ENCODE data around the gene MRPL10. TPM values are rescaled to one million over a fixed set of nuclear protein-coding genes. Genes with fewer than 3 reads are reported as not detected.

The MRPL10 gene
- total RNA-seq, 1 experiment from 2014 or later = 74.2 TPM

DNA sequence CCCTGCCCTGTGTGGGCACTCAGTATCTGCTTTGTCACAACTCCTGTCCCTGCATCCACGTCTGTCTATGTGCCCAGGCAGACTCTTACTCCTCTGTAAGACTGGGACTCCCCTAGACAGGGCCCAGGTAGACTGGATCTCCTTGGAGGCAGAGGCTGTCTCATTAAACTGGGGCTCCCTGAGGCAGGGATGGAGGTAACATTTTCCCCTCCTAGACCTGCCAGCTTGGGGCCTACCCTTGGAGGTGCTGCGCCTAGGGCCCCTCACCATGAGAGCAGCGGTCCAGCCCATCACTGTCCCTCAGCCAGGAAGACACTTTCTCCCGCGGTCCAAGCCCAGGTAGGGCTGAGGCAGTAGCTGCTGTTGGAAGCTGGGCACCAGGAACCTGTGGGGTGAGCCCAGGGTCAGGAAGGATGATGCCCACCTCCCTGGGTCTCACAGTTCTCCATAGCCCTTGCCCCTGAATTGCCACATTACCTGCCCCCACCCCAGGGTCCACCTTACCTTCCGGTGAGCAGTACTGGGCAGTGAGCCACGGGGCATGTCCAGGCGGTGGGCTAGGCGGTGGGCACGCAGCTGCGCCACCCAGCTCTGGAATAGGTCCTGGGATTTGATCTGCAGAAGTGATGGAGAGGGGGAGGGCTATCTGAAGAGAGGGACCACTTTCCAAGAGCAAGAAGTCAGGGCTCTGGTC lies 13.2 kb downstream of the MRPL10 start:
- no peaks in the 10 kb centered on the region for H3F3A ChIP-seq (ENCODE audit: low read length, unreplicated experiment)
- ChIA-PET CTCF (interaction anchor here (0.5 kb wide), 1 partner anchor 17 kb away, joined by 3 read pairs; no protein-coding TSS in a partner anchor), POLR2A (ENCODE audit: unreplicated experiment) (interaction anchor here (0.6 kb wide), 1 partner anchor 129 kb away, joined by 13 read pairs; no protein-coding TSS in a partner anchor)
- no peak overlapping the region for H3K27ac ChIP-seq (ENCODE audit: low read length)
- H3K36me3 ChIP-seq (ENCODE audit: low read depth, low read length) = peaks cover 18% of the 10 kb centered on the region; the same call in 1 of the 2 replicates
- no peaks in the 10 kb centered on the region for H3K27me3 ChIP-seq (ENCODE audit: low read length)
- H3K4me2 ChIP-seq (ENCODE audit: low read length) = no peak overlapping the region
- H3K9me2 ChIP-seq (replicated peaks; ENCODE audit: low read length) = no peaks in the 10 kb centered on the region
- peaks cover 25% of the 10 kb centered on the region for H3K4me1 ChIP-seq (ENCODE audit: insufficient read depth, low read length)
- no peak overlapping the region for H3K9ac ChIP-seq (ENCODE audit: low read length)
- no TSS peak for BruUV-seq (replicated peaks)
- ATAC-seq (no peak), DNase-seq (no peak)
- H3K4me3 ChIP-seq (ENCODE audit: low read length) = no peak overlapping the region
- no peak for TF ChIP-seq EZH2phosphoT487 (IDR thresholded peaks at IDR 0.05; ENCODE audit: borderline replicate concordance, low read length)
- TF ChIP-seq, protein P1, sequence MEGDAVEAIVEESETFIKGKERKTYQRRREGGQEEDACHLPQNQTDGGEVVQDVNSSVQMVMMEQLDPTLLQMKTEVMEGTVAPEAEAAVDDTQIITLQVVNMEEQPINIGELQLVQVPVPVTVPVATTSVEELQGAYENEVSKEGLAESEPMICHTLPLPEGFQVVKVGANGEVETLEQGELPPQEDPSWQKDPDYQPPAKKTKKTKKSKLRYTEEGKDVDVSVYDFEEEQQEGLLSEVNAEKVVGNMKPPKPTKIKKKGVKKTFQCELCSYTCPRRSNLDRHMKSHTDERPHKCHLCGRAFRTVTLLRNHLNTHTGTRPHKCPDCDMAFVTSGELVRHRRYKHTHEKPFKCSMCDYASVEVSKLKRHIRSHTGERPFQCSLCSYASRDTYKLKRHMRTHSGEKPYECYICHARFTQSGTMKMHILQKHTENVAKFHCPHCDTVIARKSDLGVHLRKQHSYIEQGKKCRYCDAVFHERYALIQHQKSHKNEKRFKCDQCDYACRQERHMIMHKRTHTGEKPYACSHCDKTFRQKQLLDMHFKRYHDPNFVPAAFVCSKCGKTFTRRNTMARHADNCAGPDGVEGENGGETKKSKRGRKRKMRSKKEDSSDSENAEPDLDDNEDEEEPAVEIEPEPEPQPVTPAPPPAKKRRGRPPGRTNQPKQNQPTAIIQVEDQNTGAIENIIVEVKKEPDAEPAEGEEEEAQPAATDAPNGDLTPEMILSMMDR (conservative IDR thresholded peaks at IDR 0.05; ENCODE audit: low read depth, low read length) = no peak
- TF ChIP-seq EZH2 (IDR thresholded peaks at IDR 0.05; ENCODE audit: low read length, unreplicated experiment) = no peak
- no peaks in the 10 kb centered on the region for H4K20me1 ChIP-seq (ENCODE audit: low read length)
- no peak overlapping the region for H2AFZ ChIP-seq (ENCODE audit: low read length)
- intact Hi-C loops (cut with micrococcal nuclease) = no loop called here
- H3K9me3 ChIP-seq (ENCODE audit: low read length) = no peaks in the 10 kb centered on the region
- H3K79me2 ChIP-seq (ENCODE audit: low read length) = peaks cover 14% of the 10 kb centered on the region

DNA sequence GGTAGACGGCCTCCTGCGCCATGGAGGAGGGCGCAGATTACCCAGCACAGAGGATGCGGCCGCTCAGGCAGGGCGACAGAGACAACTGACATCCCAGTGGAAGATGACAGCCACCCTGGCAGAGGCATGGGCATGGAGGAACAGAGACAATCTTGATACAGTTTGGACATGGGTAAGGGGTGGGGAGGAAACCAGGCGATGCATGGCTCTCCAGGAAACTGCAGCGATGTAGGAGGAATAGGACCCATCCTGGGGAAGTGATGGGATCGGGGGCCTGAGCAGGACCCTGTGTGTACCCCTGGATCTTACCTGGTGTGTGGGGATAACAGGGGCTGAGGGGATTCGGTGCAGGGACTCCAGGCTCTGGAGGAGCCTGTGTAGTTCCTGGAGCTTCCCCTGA lies 14.4 kb downstream of the MRPL10 start:
- ATAC-seq = no peak
- Histone ChIP-seq H3F3A (ENCODE audit: low read length, unreplicated experiment) (no peaks in the 10 kb centered on the region), H2AFZ (ENCODE audit: low read length) (no peak overlapping the region), H3K9me3 (ENCODE audit: low read length) (no peaks in the 10 kb centered on the region), H3K9ac (ENCODE audit: low read length) (no peak overlapping the region), H3K27ac (ENCODE audit: low read length) (no peak overlapping the region), H3K4me3 (ENCODE audit: low read length) (no peak overlapping the region), H3K36me3 (ENCODE audit: low read depth, low read length) (peaks cover 18% of the 10 kb centered on the region; the same call in 1 of the 2 replicates), H3K27me3 (ENCODE audit: low read length) (no peaks in the 10 kb centered on the region), H3K4me1 (ENCODE audit: insufficient read depth, low read length) (peaks cover 17% of the 10 kb centered on the region), H3K4me2 (ENCODE audit: low read length) (no peak overlapping the region), H4K20me1 (ENCODE audit: low read length) (no peaks in the 10 kb centered on the region), H3K79me2 (ENCODE audit: low read length) (peaks cover 14% of the 10 kb centered on the region), H3K9me2 (replicated peaks; ENCODE audit: low read length) (no peaks in the 10 kb centered on the region)
- no TSS peak for BruUV-seq (replicated peaks)
- POLR2A ChIA-PET (ENCODE audit: unreplicated experiment) = no interaction called here
- CTCF ChIA-PET = no interaction called here
- TF ChIP-seq EZH2phosphoT487 (IDR thresholded peaks at IDR 0.05; ENCODE audit: borderline replicate concordance, low read length) (no peak), EZH2 (IDR thresholded peaks at IDR 0.05; ENCODE audit: low read length, unreplicated experiment) (no peak)
- TF ChIP-seq, protein P1 (conservative IDR thresholded peaks at IDR 0.05; ENCODE audit: low read depth, low read length) = no peak
- no peak for DNase-seq
- intact Hi-C loops (cut with micrococcal nuclease) = no loop called here

DNA sequence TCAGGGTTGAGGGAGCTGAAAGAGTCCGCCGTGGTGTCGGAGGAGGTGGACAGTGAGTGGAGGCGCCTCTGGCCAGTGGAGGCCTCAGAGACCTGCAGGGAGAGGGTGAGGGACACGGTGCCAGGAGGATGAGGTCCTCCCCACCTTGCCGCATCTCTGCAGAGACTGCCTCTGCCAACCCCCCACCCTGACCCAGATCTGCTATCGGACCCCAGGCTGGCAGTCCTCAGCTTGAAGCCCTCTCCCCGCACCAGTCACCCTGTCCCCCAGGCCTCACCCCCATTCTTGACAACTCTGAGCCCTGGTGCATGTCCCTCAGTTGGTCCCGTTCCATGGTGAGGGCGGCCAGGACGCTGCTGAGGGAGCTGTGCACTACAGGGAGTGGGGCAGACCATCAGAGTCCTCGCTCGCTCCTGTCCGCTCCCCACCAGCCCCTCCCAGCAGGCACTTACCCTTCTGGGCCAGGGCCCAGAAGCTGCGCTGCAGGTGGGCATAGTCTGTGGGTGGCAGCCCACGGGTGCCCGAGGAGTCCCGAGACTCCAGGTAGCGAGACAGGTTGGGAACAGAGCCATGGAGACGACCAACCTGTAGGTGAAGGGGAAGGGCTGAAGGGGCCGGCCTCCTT lies 15.1 kb downstream of the MRPL10 start:
- BruUV-seq (replicated peaks) = no TSS peak

More for the DNA sequence above, 15.1 kb downstream of the MRPL10 start:
- POLR2A ChIA-PET (ENCODE audit: unreplicated experiment) = no interaction called here
- Histone ChIP-seq H3K9me2 (replicated peaks; ENCODE audit: low read length) (no peaks in the 10 kb centered on the region), H4K20me1 (ENCODE audit: low read length) (peaks cover 4% of the 10 kb centered on the region; the same call in 1 of the 2 replicates), H3F3A (ENCODE audit: low read length, unreplicated experiment) (no peaks in the 10 kb centered on the region), H3K4me1 (ENCODE audit: insufficient read depth, low read length) (peaks cover 19% of the 10 kb centered on the region), H3K79me2 (ENCODE audit: low read length) (peaks cover 12% of the 10 kb centered on the region), H3K9ac (ENCODE audit: low read length) (no peak overlapping the region), H2AFZ (ENCODE audit: low read length) (no peak overlapping the region), H3K27me3 (ENCODE audit: low read length) (no peaks in the 10 kb centered on the region), H3K9me3 (ENCODE audit: low read length) (no peaks in the 10 kb centered on the region), H3K36me3 (ENCODE audit: low read depth, low read length) (peaks cover 23% of the 10 kb centered on the region; the same call in 1 of the 2 replicates), H3K4me3 (ENCODE audit: low read length) (no peak overlapping the region), H3K4me2 (ENCODE audit: low read length) (no peak overlapping the region), H3K27ac (ENCODE audit: low read length) (no peak overlapping the region)
- DNase-seq (no peak), ATAC-seq (no peak)
- CTCF ChIA-PET = no interaction called here
- TF ChIP-seq, protein P1 (conservative IDR thresholded peaks at IDR 0.05; ENCODE audit: low read depth, low read length) = no peak
- no peak for TF ChIP-seq EZH2phosphoT487 (IDR thresholded peaks at IDR 0.05; ENCODE audit: borderline replicate concordance, low read length)
- no peak for TF ChIP-seq EZH2 (IDR thresholded peaks at IDR 0.05; ENCODE audit: low read length, unreplicated experiment)
- intact Hi-C loops (cut with micrococcal nuclease) = no loop called here

Data from PC-3 (cell line).